Posterior vena cava (tissue), 2 donors: ENCODE results near the gene KLHL15. TPM values are rescaled to one million over a fixed set of nuclear protein-coding genes. Genes with fewer than 3 reads are reported as not detected.
"Not testable (repeated sequence)": the region's sequence is repeated elsewhere in the genome, so short reads cannot be mapped to it uniquely, and the experiment has no call there.

Experiments
- DNase-seq: peaks from one replicate; pipeline ENCODE4 v3.0.0-alpha.2; 2020; ENCODE audit warnings: low spot score
- intact Hi-C, 2 donors: fragments of 100-400 bp; cut with DNase I; formaldehyde crosslinking; loops; one replicate each; pipeline versions ENCODE4 v1.14.1 to v1.14.2; 2022 to 2023
- total RNA-seq, 2 donors: library from RNA; stranded (reverse); fragmentation: NEBNext Ultra II Directional; extraction: Animal tissue kit (Norgen Biotek cat#: 25700); gene quantifications; one replicate each; pipeline ENCODE4 v1.2.1, GENCODE V29; 2021
- donor health status: DM: yes; HTN: yes; CAD: no.
- donor health status: DM: yes; HTN: yes; CAD: no.

Gene KLHL15
- total RNA-seq, 2 donors from 2014 or later: 6.3 to 7.2 TPM

GRCh38 chrX:24019448-24019847, 7.5 kb downstream of the KLHL15 start:
- intact Hi-C loops: no loop called here
- DNase-seq: no peak

GRCh38 chrX:24018809-24019208, 8.2 kb downstream of the KLHL15 start:
- intact Hi-C loops: no loop called here
- DNase-seq: no peak

- intact Hi-C loops: no loop called here
- DNase-seq: no peak
These were observed 9.3 kb downstream of the KLHL15 start for GRCh38 chrX:24017674-24018073.

- intact Hi-C loops: no loop called here
- no peak for DNase-seq
These were observed 12.5 kb downstream of the KLHL15 start for GRCh38 chrX:24014388-24015018.

DNA sequence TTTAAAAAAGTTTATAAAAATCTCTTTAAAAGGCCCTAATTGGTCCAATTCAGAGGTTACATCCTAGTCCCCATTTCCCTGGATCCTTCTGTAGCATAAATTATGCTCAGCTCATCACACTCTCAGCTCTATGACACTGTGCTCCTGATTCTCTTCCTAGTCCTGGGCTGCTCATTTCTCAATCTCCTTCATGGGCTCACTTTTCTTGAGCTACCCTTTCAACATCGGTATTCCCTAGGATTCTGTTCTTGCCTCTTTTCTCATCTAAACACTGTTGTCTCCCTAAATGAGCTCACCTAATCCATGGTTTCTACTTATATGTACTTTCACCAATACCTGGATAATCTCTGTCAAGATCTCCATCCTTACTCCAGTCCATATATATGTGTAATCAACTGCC, 14.7 kb downstream of the KLHL15 start:
- intact Hi-C loops: no loop called here
- no peak for DNase-seq

DNA sequence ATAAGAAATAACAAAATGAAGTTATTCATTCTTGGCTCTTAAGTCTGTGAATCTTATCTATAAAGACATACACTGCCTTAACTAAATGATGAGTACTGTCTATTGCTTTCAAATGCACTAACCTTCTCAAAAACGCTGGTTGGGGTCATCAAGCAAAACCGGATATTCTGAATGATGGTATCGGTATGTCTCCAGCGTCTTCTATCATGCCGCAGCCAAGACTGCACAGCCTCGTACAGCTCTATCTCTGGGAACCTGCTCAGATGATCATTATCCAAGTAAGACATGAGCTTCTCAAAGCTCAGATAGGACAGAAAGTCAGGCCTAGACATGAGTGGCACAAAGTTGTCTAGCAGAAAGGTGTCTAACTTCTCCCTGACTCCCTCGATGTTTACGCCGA, 21.1 kb downstream of the KLHL15 start:
- DNase-seq: no peak
- intact Hi-C loops: loop anchor here in 1 of 2 donors (5.0 kb wide), 1 partner anchor 491 kb away; no protein-coding TSS in a partner anchor

DNA sequence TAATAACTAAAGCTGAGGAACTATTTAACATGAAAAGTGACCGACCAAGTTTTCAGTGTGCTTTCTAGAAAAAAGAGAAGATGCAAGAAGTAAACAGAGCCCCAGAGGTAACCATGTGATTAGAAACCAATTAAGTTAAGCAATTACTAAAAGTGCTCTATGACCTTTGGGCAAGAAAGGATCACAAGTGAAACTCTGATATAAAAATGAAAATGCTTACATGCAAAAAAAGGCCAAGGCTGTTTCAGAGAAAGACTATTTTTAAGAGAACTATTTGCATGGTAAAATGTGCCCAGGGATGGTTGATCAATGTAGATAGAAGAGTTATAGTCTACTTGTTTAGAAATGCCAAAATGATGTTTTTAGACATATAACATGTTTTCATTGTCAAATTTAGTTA, 22.0 kb downstream of the KLHL15 start:
- DNase-seq: no peak
- intact Hi-C loops: loop anchor here in 1 of 2 donors (5.0 kb wide), 1 partner anchor 492 kb away; no protein-coding TSS in a partner anchor

DNA sequence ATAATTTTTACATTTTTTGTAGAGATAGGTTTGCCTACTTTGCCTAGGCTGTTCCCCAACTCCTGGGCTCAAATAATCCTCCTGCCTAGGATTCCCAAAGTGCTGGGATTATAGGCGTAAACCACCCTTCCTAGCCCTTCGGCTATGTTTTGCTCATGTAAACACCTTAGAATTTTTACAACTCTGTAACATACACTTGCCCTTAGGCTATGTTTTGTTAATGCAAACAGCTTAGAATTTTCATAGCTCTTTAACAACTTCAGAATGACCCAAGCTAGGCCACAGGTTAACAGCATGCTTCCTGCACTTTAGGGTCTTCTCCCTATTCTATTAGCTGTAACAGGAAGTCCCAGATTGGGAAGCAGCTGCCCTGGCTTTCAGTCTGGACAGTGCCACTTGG, 24.2 kb downstream of the KLHL15 start:
- intact Hi-C loops: no loop called here
- DNase-seq: no peak

DNA sequence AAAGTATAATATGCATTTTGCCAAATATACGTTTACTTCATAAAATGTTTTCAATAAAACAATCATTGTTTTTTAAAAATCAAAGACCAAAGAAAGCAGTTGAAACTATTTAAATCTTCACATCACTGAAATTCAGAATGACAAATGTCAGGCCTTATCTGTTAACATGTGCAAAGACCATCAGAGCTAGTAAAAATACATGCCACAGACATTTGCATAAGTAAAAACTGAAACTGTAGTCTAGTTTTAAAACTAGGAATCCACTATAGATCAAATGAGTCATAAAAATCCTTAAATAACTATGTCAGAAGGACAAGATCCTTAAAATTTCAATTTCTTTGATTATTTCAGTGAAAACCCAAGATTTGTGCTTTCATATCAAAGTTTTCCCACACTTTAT, 24.8 kb downstream of the KLHL15 start:
- no peak for DNase-seq
- intact Hi-C loops: no loop called here

DNA sequence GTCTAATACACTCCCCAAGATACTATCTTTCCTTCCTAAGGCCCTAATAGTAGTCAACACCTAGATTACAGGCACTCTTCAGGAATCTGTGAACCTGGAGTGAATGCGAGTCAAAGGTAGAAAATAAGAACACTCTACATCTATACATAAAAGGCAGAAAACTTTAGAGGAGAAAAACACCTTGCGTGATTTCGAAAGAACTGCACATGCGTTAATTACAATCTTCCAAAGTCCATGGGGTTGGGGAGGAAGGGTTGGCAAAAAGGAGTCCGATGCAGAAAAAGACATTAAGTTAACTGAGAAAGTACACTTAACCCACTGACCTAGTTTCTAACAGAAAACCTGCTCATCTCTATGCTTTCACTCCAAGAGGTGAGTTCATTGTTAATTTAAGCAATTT, 27.3 kb downstream of the KLHL15 start:
- DNase-seq: no peak
- intact Hi-C loops: no loop called here

GRCh38 chrX:23993012-23993633, 33.9 kb downstream of the KLHL15 start:
- intact Hi-C loops: no loop called here
- DNase-seq: no peak

- intact Hi-C loops: no loop called here
- DNase-seq: no peak
These were observed 34.6 kb downstream of the KLHL15 start for GRCh38 chrX:23992431-23992830.

GRCh38 chrX:23990455-23990854, 36.5 kb downstream of the KLHL15 start:
- intact Hi-C loops: no loop called here
- no peak for DNase-seq

DNA sequence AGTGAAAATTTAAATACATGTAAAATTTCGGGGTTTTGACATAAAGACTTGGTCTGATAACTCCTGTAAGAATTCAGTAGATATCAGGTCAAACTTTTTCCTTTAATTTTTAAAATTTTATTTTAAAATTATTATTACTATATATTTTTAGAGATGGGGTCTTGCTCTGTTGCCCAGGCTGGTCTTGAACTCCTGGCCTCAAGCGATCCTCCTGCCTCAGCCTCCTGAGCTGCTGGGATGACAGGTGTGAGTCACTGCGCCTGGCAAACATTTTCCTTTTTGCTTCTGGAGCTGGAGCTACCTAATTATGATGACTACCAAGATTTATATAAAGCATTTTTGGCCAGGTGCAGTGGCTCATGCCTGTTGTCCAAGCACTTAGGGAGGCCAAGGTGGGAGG, 37.3 kb downstream of the KLHL15 start:
- no peak for DNase-seq
- intact Hi-C loops: no loop called here

- intact Hi-C loops: no loop called here
- no peak for DNase-seq
These were observed 44.1 kb downstream of the KLHL15 start for GRCh38 chrX:23982891-23983290.

DNA sequence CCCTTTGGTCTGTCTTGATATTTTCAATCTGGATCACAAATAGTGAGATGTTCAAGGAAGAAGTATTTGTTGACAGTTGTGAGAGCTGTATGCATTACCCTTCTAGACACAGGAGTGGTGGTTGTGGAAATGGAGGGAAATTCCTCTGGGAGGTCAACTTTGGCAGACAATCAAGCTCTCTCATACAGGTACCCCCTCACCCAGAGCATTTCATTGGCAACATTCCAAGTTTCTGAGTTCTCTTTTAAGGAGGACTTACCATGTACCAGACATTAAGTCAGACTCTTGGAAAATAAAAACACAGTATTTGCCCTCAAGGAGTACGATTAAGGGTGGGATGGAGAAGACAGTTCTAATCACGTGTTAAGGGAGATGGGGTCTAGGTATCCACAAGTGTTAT, 45.3 kb downstream of the KLHL15 start:
- intact Hi-C loops: no loop called here
- DNase-seq: no peak

GRCh38 chrX:23981222-23981621, 45.8 kb downstream of the KLHL15 start:
- DNase-seq: no peak
- intact Hi-C loops: no loop called here

DNA sequence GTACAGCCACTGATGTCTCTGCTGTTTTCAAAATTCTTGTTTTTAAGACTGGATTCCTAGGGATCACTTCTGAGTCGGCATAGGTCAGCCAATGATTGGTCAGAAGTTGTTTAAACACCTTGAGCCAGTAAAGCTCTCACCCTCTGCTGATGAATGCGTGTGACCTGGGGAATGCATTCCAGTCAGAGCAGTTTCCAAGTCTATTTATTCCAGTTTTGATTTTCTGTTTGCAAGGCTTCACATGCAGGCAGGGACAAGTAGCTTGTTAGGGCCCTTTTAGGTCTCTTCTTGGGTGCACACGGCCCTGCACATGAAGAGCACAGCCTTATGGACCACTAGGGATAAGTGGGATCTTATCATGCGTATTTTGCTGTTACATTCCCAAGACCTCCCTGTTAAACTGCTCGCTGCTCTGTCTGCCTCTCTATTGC, 47.0 kb downstream of the KLHL15 start:
- intact Hi-C loops: no loop called here
- no peak for DNase-seq

DNA sequence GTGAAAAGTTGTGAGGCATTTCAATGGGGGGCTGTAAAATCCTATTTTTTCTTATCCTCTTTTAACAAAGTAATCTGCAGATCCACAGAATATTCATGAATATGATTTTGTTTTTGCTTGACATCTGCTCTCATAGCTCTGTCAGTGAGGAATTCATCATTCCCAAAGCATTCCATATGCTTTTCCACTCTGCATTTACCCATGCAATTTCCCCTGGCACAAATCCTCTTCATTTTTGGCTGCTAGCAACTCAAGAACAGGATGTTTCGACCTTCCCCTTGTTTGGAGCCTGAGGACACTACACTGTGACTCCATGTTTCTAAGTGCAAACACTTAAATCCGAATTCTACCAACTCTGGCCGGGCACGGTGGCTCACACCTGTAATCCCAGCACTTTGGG, 48.5 kb downstream of the KLHL15 start:
- no peak for DNase-seq
- intact Hi-C loops: no loop called here

DNA sequence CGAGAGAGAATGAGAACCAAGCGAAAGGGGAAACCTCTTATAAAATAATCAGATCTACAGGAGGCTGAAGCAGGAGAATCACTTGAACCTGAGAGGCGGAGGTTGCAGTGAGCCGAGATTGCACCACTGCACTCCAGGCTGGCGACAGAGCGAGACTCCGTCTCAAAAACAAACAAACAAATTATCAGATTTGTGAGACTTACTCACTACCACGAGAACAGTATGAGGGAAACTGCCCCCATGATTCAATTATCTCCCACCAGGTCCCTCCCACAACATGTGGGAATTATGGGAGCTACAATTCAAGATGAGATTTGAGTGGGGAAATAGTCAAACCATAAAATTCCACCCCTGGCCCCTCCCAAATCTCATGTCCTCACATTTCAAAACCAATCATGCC, 61.4 kb downstream of the KLHL15 start:
- DNase-seq, intact Hi-C loops: not testable (repeated sequence)

- no peak for DNase-seq
These were observed 62.8 kb downstream of the KLHL15 start for GRCh38 chrX:23964191-23964590.

More at GRCh38 chrX:23964191-23964590, 62.8 kb downstream of the KLHL15 start:
- intact Hi-C loops: no loop called here
